ENCODE data around the gene IGF1R.

DNA sequence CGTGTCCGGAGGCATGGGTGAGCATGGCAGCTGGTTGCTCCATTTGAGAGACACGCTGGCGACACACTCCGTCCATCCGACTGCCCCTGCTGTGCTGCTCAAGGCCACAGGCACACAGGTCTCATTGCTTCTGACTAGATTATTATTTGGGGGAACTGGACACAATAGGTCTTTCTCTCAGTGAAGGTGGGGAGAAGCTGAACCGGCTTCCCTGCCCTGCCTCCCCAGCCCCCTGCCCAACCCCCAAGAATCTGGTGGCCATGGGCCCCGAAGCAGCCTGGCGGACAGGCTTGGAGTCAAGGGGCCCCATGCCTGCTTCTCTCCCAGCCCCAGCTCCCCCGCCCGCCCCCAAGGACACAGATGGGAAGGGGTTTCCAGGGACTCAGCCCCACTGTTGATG is 309.7 kb downstream of the IGF1R start:
- TF ChIP-seq, protein P1, sequence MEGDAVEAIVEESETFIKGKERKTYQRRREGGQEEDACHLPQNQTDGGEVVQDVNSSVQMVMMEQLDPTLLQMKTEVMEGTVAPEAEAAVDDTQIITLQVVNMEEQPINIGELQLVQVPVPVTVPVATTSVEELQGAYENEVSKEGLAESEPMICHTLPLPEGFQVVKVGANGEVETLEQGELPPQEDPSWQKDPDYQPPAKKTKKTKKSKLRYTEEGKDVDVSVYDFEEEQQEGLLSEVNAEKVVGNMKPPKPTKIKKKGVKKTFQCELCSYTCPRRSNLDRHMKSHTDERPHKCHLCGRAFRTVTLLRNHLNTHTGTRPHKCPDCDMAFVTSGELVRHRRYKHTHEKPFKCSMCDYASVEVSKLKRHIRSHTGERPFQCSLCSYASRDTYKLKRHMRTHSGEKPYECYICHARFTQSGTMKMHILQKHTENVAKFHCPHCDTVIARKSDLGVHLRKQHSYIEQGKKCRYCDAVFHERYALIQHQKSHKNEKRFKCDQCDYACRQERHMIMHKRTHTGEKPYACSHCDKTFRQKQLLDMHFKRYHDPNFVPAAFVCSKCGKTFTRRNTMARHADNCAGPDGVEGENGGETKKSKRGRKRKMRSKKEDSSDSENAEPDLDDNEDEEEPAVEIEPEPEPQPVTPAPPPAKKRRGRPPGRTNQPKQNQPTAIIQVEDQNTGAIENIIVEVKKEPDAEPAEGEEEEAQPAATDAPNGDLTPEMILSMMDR (IDR thresholded peaks at IDR 0.05), result no peak
- TF ChIP-seq POLR2A (IDR thresholded peaks at IDR 0.05), result no peak
